Nephron progenitor cell (in vitro differentiated cells): ENCODE data around the gene SLC4A7.
A peak's percentile ranks its signal among the peaks of the same experiment; 100 is the strongest.

Source experiments
- DNase-seq: peaks from one replicate; pipeline ENCODE4 v3.0.0; 2021
- H3K27ac Mint-ChIP-seq: 2 replicates; pipeline ENCODE4 v1.8.0; 2021; ENCODE audit warnings: mild to moderate bottlenecking, moderate library complexity, mixed read lengths
- H3K27me3 Mint-ChIP-seq: 2 replicates; pipeline ENCODE4 v1.8.0; 2021; ENCODE audit warnings: mild to moderate bottlenecking, low read depth, mixed read lengths; ENCODE audit not compliant: poor library complexity
- H3K36me3 Mint-ChIP-seq: 2 replicates; pipeline ENCODE4 v1.8.0; 2021; ENCODE audit warnings: low read depth, mixed read lengths
- H3K4me1 Mint-ChIP-seq: 2 replicates; pipeline ENCODE4 v1.8.0; 2021; ENCODE audit warnings: mixed read lengths
- H3K4me3 Mint-ChIP-seq: 2 replicates; pipeline ENCODE4 v1.8.0; 2021; ENCODE audit warnings: mild to moderate bottlenecking, moderate library complexity, mixed read lengths
- H3K9me3 Mint-ChIP-seq: 2 replicates; pipeline ENCODE4 v1.8.0; 2021; ENCODE audit warnings: mild to moderate bottlenecking, moderate library complexity, mixed read lengths
- CTCF ChIP-seq: fragments of 200-600 bp; sonication (generic); IDR thresholded peaks from 2 replicates; pipeline ENCODE4 v1.5.0; 2021; ENCODE audit warnings: antibody characterized with exemption

The SLC4A7 gene

GRCh38 chr3:27385504-27385903, 98.7 kb downstream of the SLC4A7 start:
- TF ChIP-seq CTCF = no peak
- H3K4me3 Mint-ChIP-seq = no peak overlapping the region
- no peak overlapping the region for H3K27ac Mint-ChIP-seq
- no peaks in the 10 kb centered on the region for H3K27me3 Mint-ChIP-seq
- H3K36me3 Mint-ChIP-seq = peaks cover 58% of the 10 kb centered on the region
- H3K9me3 Mint-ChIP-seq = no peaks in the 10 kb centered on the region
- DNase-seq = no peak
- no peaks in the 10 kb centered on the region for H3K4me1 Mint-ChIP-seq

DNA sequence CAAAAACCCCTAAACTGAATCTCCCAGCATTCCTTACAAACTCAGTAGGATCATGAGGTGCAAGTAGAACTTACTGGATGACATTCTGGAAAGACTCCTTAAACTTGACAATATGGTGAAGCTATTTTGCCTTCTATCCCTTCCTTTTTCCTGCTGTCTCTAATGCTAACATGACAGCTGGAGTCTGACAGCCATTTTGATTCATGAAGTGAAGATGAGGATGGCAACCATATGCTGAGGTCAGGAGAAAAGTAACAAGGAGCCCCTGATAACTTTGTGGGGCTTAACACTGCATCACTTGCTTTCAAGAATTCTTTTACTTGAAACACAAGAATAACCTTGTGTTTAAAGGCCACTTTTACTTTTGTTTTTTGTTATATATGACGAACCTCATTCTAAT, 100.0 kb downstream of the SLC4A7 start:
- Mint-ChIP-seq H3K27ac (no peak overlapping the region), H3K27me3 (no peaks in the 10 kb centered on the region), H3K4me3 (no peak overlapping the region), H3K9me3 (no peaks in the 10 kb centered on the region), H3K4me1 (no peaks in the 10 kb centered on the region), H3K36me3 (peaks cover 60% of the 10 kb centered on the region)
- no peak for DNase-seq
- TF ChIP-seq CTCF = no peak

- no peak for TF ChIP-seq CTCF
- Mint-ChIP-seq H3K4me1 (no peaks in the 10 kb centered on the region), H3K27ac (no peak overlapping the region), H3K36me3 (peaks cover 50% of the 10 kb centered on the region), H3K4me3 (no peak overlapping the region), H3K9me3 (no peaks in the 10 kb centered on the region), H3K27me3 (no peaks in the 10 kb centered on the region)
- no peak for DNase-seq
Measured at GRCh38 chr3:27380433-27381357, 103.5 kb downstream of the SLC4A7 start.

GRCh38 chr3:27378331-27378730, 105.9 kb downstream of the SLC4A7 start:
- Mint-ChIP-seq H3K27ac (peak overlapping the region; percentile 2), H3K36me3 (peaks cover 38% of the 10 kb centered on the region), H3K4me1 (no peaks in the 10 kb centered on the region), H3K9me3 (no peaks in the 10 kb centered on the region), H3K4me3 (no peak overlapping the region), H3K27me3 (no peaks in the 10 kb centered on the region)
- no peak for TF ChIP-seq CTCF
- no peak for DNase-seq

DNA sequence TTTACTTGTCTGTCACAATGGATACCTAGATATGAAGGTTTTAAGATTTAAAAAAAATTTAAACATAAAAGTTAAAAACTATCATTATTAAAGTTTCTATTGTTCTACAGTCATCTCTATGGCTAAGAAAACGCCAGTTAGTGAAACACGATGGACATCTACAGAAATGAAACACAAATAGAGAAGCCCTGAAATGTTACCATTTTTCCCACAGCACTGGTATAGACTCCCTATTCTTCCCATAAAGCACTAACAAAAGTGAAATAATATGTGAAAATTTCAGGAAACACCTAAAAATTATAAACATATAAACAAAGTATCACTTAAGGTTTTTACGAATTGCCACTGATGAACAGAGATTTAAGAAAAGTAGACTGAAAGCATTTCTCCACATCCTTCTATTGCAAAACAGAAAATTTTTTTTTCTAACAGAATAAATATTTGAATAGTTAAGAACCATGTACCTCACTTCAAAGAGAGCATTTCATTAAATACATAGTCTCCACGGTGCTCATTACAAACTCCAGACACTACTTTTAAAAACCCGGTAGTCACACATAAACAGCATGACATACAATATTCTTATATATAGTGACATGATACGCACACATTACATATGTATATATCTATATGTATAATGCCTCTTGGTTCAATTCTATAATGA, 107.9 kb downstream of the SLC4A7 start:
- no peak overlapping the region for H3K4me3 Mint-ChIP-seq
- H3K27me3 Mint-ChIP-seq = no peaks in the 10 kb centered on the region
- DNase-seq = no peak
- H3K36me3 Mint-ChIP-seq = peaks cover 25% of the 10 kb centered on the region
- H3K9me3 Mint-ChIP-seq = no peaks in the 10 kb centered on the region
- H3K4me1 Mint-ChIP-seq = no peaks in the 10 kb centered on the region
- H3K27ac Mint-ChIP-seq = no peak overlapping the region
- TF ChIP-seq CTCF = no peak
